Nephron progenitor cell (in vitro differentiated cells): Measurements from ENCODE around the gene HOXC6.

Experiments used
- DNase-seq: peaks from one replicate; pipeline ENCODE4 v3.0.0; 2021
- H3K27ac Mint-ChIP-seq: 2 replicates; pipeline ENCODE4 v1.8.0; 2021; ENCODE audit warnings: mild to moderate bottlenecking, moderate library complexity, mixed read lengths
- H3K27me3 Mint-ChIP-seq: 2 replicates; pipeline ENCODE4 v1.8.0; 2021; ENCODE audit warnings: mild to moderate bottlenecking, low read depth, mixed read lengths; ENCODE audit not compliant: poor library complexity
- H3K36me3 Mint-ChIP-seq: 2 replicates; pipeline ENCODE4 v1.8.0; 2021; ENCODE audit warnings: low read depth, mixed read lengths
- H3K4me1 Mint-ChIP-seq: 2 replicates; pipeline ENCODE4 v1.8.0; 2021; ENCODE audit warnings: mixed read lengths
- H3K4me3 Mint-ChIP-seq: 2 replicates; pipeline ENCODE4 v1.8.0; 2021; ENCODE audit warnings: mild to moderate bottlenecking, moderate library complexity, mixed read lengths
- H3K9me3 Mint-ChIP-seq: 2 replicates; pipeline ENCODE4 v1.8.0; 2021; ENCODE audit warnings: mild to moderate bottlenecking, moderate library complexity, mixed read lengths
- CTCF ChIP-seq: fragments of 200-600 bp; sonication (generic); IDR thresholded peaks from 2 replicates; pipeline ENCODE4 v1.5.0; 2021; ENCODE audit warnings: antibody characterized with exemption

HOXC6 gene

GRCh38 chr12:54030889-54031471, 2.7 kb downstream of the HOXC6 start:
- peaks cover 84% of the 10 kb centered on the region for H3K4me1 Mint-ChIP-seq
- H3K9me3 Mint-ChIP-seq: no peaks in the 10 kb centered on the region
- H3K27ac Mint-ChIP-seq: peak overlapping the region; percentile 100
- peak overlapping the region; percentile 91 for H3K4me3 Mint-ChIP-seq
- peaks cover 22% of the 10 kb centered on the region for H3K36me3 Mint-ChIP-seq
- no peak for TF ChIP-seq CTCF
- H3K27me3 Mint-ChIP-seq: peaks cover 2% of the 10 kb centered on the region
- DNase-seq: peak; percentile 59

GRCh38 chr12:54031480-54031879, 3.2 kb downstream of the HOXC6 start:
- H3K9me3 Mint-ChIP-seq: no peaks in the 10 kb centered on the region
- peaks cover 84% of the 10 kb centered on the region for H3K4me1 Mint-ChIP-seq
- H3K27me3 Mint-ChIP-seq: peaks cover 2% of the 10 kb centered on the region
- H3K36me3 Mint-ChIP-seq: peaks cover 22% of the 10 kb centered on the region
- peak overlapping the region; percentile 91 for H3K4me3 Mint-ChIP-seq
- DNase-seq: peak; percentile 46
- peak overlapping the region; percentile 100 for H3K27ac Mint-ChIP-seq
- TF ChIP-seq CTCF: no peak

GRCh38 chr12:54032086-54032619, 3.9 kb downstream of the HOXC6 start:
- no peak for TF ChIP-seq CTCF
- Mint-ChIP-seq H3K27me3 (peaks cover 2% of the 10 kb centered on the region), H3K27ac (peak overlapping the region; percentile 100), H3K9me3 (no peaks in the 10 kb centered on the region), H3K36me3 (peaks cover 22% of the 10 kb centered on the region), H3K4me1 (peaks cover 84% of the 10 kb centered on the region), H3K4me3 (peak overlapping the region; percentile 91)
- DNase-seq: peak; percentile 15

- no peaks in the 10 kb centered on the region for H3K9me3 Mint-ChIP-seq
- DNase-seq: peak; percentile 88
- peak within 1 kb of the TSS; percentile 100 for H3K27ac Mint-ChIP-seq
- peaks cover 84% of the 10 kb centered on the region for H3K4me1 Mint-ChIP-seq
- TF ChIP-seq CTCF: peak; percentile 97
- H3K36me3 Mint-ChIP-seq: peaks cover 22% of the 10 kb centered on the region
- H3K27me3 Mint-ChIP-seq: peaks cover 2% of the 10 kb centered on the region
- peak within 1 kb of the TSS; percentile 91 for H3K4me3 Mint-ChIP-seq
Measured at GRCh38 chr12:54032627-54033100, 4.4 kb downstream of the HOXC6 start, which contains the start of gene HOXC5. TSS of gene HOXC5 (plus strand) at chr12:54033050. CDS start at chr12:54033123, 73 bp downstream.

- Mint-ChIP-seq H3K4me3 (peak overlapping the region; percentile 91), H3K9me3 (no peaks in the 10 kb centered on the region), H3K27me3 (peaks cover 2% of the 10 kb centered on the region), H3K4me1 (peaks cover 84% of the 10 kb centered on the region), H3K27ac (peak overlapping the region; percentile 100), H3K36me3 (peaks cover 26% of the 10 kb centered on the region)
- TF ChIP-seq CTCF: no peak
- peak; percentile 79 for DNase-seq
Measured at GRCh38 chr12:54033106-54033979, 5.1 kb downstream of the HOXC6 start.
